Parathyroid adenoma (tissue), 2 donors: ENCODE data around the gene EFNA3.

Experiments used
- H2AFZ ChIP-seq: fragments of 300-600 bp; sonication (generic); one replicate; pipeline ENCODE4 v1.7.0; 2017; ENCODE audit warnings: antibody characterized with exemption, mild to moderate bottlenecking
- H3K27ac ChIP-seq: fragments of 300-600 bp; sonication (generic); one replicate; pipeline ENCODE4 v1.7.0; 2017
- H3K27me3 ChIP-seq: fragments of 300-600 bp; sonication (generic); one replicate; pipeline ENCODE4 v1.7.0; 2017; ENCODE audit warnings: low read length; ENCODE audit not compliant: control insufficient read depth, insufficient read depth
- H3K36me3 ChIP-seq: fragments of 300-600 bp; sonication (generic); one replicate; pipeline ENCODE4 v1.7.0; 2017; ENCODE audit warnings: low read length; ENCODE audit not compliant: control insufficient read depth, insufficient read depth
- H3K4me1 ChIP-seq: fragments of 300-600 bp; sonication (generic); one replicate; pipeline ENCODE4 v1.7.0; 2017; ENCODE audit warnings: control low read depth
- H3K4me2 ChIP-seq: fragments of 300-600 bp; sonication (generic); one replicate; pipeline ENCODE4 v1.7.0; 2017; ENCODE audit warnings: low read length
- H3K4me3 ChIP-seq: fragments of 300-600 bp; sonication (generic); one replicate; pipeline ENCODE4 v1.7.0; 2017; ENCODE audit warnings: low read depth, low read length
- H3K79me2 ChIP-seq: fragments of 300-600 bp; sonication (generic); one replicate; pipeline ENCODE4 v1.7.0; 2017; ENCODE audit warnings: control low read depth
- H3K9ac ChIP-seq: fragments of 300-600 bp; sonication (generic); one replicate; pipeline ENCODE4 v1.7.0; 2017; ENCODE audit warnings: mild to moderate bottlenecking
- H3K9me3 ChIP-seq: fragments of 300-600 bp; sonication (generic); one replicate; pipeline ENCODE4 v1.7.0; 2017; ENCODE audit warnings: low read length; ENCODE audit not compliant: control insufficient read depth
- TF ChIP-seq, protein P1 (sequence below): fragments of 300-600 bp; sonication (generic); IDR thresholded peaks from one replicate; pipeline ENCODE4 v1.7.0; 2017; ENCODE audit warnings: antibody characterized with exemption, mild to moderate bottlenecking
- donor health status: primary hyperparathyroidism.

EFNA3 gene

DNA sequence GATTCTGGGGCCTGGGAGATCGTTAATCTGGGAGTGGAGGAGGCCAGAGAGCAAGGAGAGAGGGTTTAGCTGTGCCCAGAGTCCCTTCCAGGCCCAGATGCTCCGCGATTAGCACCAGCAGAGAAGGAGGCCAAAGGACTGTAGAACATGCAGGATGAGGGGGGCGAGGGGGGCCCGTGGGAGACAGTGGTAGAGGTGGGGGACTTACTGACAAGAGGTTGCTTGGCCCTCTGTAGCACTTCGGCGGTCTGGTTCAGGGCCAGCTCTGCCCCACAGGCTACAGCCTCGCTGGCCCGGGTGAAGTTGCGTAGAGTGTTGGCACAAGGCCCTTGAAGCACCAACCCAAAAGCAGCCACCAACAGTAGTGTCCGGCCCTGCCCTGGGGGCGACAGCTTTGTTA, 45.8 kb upstream of the EFNA3 start:
- no peaks in the 10 kb centered on the region for H3K4me1 ChIP-seq
- H3K4me3 ChIP-seq = no peak overlapping the region
- H3K4me2 ChIP-seq = no peak overlapping the region
- no peak overlapping the region for H3K9ac ChIP-seq
- H3K27ac ChIP-seq = no peak overlapping the region
- H3K79me2 ChIP-seq = no peaks in the 10 kb centered on the region
- H2AFZ ChIP-seq = no peak overlapping the region
- TF ChIP-seq, protein P1, sequence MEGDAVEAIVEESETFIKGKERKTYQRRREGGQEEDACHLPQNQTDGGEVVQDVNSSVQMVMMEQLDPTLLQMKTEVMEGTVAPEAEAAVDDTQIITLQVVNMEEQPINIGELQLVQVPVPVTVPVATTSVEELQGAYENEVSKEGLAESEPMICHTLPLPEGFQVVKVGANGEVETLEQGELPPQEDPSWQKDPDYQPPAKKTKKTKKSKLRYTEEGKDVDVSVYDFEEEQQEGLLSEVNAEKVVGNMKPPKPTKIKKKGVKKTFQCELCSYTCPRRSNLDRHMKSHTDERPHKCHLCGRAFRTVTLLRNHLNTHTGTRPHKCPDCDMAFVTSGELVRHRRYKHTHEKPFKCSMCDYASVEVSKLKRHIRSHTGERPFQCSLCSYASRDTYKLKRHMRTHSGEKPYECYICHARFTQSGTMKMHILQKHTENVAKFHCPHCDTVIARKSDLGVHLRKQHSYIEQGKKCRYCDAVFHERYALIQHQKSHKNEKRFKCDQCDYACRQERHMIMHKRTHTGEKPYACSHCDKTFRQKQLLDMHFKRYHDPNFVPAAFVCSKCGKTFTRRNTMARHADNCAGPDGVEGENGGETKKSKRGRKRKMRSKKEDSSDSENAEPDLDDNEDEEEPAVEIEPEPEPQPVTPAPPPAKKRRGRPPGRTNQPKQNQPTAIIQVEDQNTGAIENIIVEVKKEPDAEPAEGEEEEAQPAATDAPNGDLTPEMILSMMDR = no peak
- no peaks in the 10 kb centered on the region for H3K36me3 ChIP-seq
- H3K27me3 ChIP-seq = no peaks in the 10 kb centered on the region
- H3K9me3 ChIP-seq = no peaks in the 10 kb centered on the region

DNA sequence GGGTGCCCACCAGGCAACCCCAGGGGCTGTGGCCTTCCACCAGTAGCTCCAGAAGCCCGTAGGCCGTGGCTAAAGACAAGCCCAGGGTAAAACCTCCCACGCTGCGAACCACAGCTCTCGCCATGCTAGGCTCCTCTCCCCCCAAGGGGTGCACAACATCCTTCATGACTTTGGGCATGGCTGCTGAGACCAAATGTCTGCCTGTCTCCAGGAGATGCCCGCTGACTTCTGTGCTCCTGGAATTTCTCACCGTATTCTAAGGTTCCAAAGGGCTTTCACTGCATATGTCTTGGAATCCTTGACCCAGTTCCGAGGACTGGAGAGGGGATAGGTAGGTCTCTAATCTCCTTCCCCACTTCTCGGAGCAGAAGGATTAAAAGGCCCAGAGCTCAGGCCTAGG, 45.1 kb upstream of the EFNA3 start, which contains the start of the genes DCST1 and DCST2:
Gene DCST1, plus strand, starts transcription at position 301 of the 400 bp plus-strand sequence. CDS start 213 bp downstream, outside the sequence.
Gene DCST2, minus strand, starts transcription at position 258 of the 400 bp plus-strand sequence. Its CDS starts 80 bp downstream, at position 178.
- H3K4me3 ChIP-seq = no peak within 1 kb of the TSS
- no peaks in the 10 kb centered on the region for H3K4me1 ChIP-seq
- H3K9ac ChIP-seq = no peak within 1 kb of the TSS
- H2AFZ ChIP-seq = no peak within 1 kb of the TSS
- H3K79me2 ChIP-seq = no peaks in the 10 kb centered on the region
- no peaks in the 10 kb centered on the region for H3K9me3 ChIP-seq
- H3K27ac ChIP-seq = no peak within 1 kb of the TSS
- TF ChIP-seq, protein P1 = no peak
- no peaks in the 10 kb centered on the region for H3K36me3 ChIP-seq
- no peak within 1 kb of the TSS for H3K4me2 ChIP-seq
- H3K27me3 ChIP-seq = no peaks in the 10 kb centered on the region

DNA sequence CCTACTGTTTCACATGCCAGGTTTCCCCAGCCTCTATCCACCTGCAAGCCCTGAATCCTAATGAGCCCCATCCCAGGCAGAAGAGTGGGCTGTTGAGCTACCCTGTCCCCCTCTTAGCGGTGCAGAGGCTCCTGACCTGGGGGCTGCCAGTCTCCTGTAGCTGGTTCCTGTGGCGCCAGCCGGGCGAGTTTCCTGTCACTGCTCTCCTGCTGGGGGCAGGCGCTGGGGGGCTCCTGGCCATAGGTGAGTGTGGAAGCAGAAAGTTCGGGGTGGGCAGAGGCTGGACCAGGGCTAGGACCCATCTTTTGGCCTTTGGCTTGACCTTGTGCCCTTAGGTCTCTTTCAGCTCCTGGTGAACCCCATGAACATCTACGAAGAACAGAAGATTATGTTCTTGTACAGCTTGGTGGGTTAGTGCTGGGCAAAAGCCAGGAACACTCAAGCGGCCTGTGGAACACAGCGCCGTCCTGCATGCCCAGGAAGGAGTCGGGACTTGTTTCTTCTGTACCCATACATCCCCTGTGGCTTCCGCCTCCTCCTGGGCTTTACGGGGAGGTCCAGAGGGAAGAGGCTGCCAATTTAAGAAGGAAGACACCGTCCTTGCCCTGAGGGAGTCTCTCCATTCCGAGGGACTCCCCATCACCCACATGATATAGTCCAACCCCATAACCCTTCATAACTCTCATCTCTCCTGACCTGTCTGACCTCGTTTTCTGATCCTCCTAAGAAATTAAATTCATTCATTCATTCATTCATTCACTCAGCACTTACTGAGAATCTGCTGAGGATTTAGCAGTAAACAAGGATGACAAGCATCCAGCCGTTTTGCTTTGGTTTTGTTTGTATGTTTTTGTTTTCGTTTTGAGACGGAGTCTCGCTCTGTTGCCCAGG, 44.1 kb upstream of the EFNA3 start:
- Histone ChIP-seq H3K9me3 (no peaks in the 10 kb centered on the region), H3K79me2 (no peaks in the 10 kb centered on the region), H3K9ac (no peak overlapping the region), H3K36me3 (no peaks in the 10 kb centered on the region), H3K4me2 (no peak overlapping the region), H2AFZ (no peak overlapping the region), H3K4me1 (no peaks in the 10 kb centered on the region), H3K27ac (no peak overlapping the region), H3K27me3 (no peaks in the 10 kb centered on the region), H3K4me3 (no peak overlapping the region)
- TF ChIP-seq, protein P1 = no peak

DNA sequence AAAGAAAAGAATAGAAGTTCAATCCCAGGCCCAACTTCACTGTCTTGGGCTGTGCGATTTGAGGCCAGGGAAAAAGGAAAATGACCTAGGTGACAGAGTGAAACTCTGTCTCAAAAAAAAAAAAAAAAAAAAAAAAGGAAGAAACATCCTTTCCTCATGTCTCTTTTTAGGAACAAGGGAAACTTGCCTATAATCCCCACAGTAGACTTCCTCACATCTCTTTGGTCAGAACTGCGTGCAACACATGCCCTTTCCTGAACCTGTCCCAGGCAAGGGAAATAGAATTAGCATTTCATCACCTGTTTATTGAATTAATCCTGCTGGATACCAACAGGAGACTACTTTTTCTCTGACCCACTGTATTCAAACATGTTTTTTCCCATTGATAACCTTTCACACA, 42.7 kb upstream of the EFNA3 start:
- no peaks in the 10 kb centered on the region for H3K9me3 ChIP-seq
- no peak overlapping the region for H2AFZ ChIP-seq
- H3K4me2 ChIP-seq = no peak overlapping the region
- no peak overlapping the region for H3K27ac ChIP-seq
- H3K27me3 ChIP-seq = no peaks in the 10 kb centered on the region
- H3K4me1 ChIP-seq = no peaks in the 10 kb centered on the region
- TF ChIP-seq, protein P1 = no peak
- H3K4me3 ChIP-seq = no peak overlapping the region
- H3K36me3 ChIP-seq = no peaks in the 10 kb centered on the region
- H3K9ac ChIP-seq = no peak overlapping the region
- H3K79me2 ChIP-seq = no peaks in the 10 kb centered on the region
